ENCODE measurements around the gene GGNBP2.

The GGNBP2 gene

DNA sequence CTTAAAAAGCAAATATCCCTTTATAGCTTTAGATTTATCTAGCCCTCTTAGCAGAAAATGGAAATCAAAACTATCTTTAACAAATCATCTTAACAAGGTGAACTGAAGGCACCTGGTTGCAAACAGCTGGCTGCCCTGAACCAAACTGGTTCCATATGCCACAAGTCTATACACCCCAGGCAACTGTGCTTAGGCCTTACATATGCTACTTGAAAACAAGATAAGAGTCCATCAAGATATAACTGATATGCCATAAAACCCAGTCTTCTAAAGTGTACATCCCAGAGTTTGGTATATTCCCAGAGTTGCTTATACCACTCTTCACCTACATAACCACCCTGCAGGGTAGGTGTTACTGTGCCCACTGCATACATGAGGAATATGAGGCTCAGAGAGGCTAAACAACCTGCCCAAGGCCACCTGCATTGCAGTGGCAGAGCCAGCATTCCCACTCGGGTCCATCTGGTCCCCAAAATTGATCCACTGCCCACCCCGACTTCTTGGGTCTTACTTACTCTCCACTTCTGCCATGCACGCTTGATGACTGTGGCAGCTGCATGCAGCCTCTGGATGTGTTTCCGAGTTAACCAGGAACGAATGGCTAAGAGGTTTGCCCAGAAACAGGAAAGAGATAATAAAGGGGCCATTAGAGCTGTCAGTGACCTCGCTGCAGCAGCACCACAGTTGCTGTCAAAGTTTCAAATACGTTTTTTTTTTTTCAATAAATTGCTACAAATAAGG is 46.0 kb upstream of the GGNBP2 start:
- Histone ChIP-seq H3K27ac (replicated peaks; ENCODE audit: low read length) (peak overlapping the region; percentile 11), H2BK12ac (ENCODE audit: low read length) (no peak overlapping the region), H3K4me2 (ENCODE audit: insufficient read depth, low read length, poor library complexity, severe bottlenecking) (no peak overlapping the region), H2AFZ (ENCODE audit: low read length) (no peak overlapping the region), H3K79me1 (ENCODE audit: low read depth, low read length) (no peaks in the 10 kb centered on the region), H3K18ac (ENCODE audit: low read length) (no peak overlapping the region), H3K14ac (ENCODE audit: low read length) (no peak overlapping the region), H3K36me3 (replicated peaks in 1 of 2; ENCODE audit: control insufficient read depth in 2 of 2, insufficient read depth in 2 of 2, low read length in 2 of 2) (peaks cover 35 to 89% of the 10 kb centered on the region in 2 donors), H4K8ac (ENCODE audit: low read depth, low read length) (no peak overlapping the region), H3K27me3 (ENCODE audit: control insufficient read depth in 3 of 3, insufficient read depth in 3 of 3, low read depth in 1 of 3, low read length in 3 of 3) (no peaks in the 10 kb centered on the region), H2BK5ac (ENCODE audit: low read length) (no peak overlapping the region), H3K4me1 (ENCODE audit: control insufficient read depth in 2 of 2, insufficient read depth in 1 of 2, low read depth in 1 of 2, low read length in 2 of 2) (peaks cover 13 to 23% of the 10 kb centered on the region in 2 donors), H4K91ac (ENCODE audit: low read depth, low read length, poor library complexity) (no peak overlapping the region), H3K4ac (ENCODE audit: low read length) (no peak overlapping the region), H3K23ac (ENCODE audit: low read depth, low read length, poor library complexity) (no peak overlapping the region), H3K9me3 (replicated peaks in 1 of 2; ENCODE audit: control insufficient read depth in 2 of 2, insufficient read depth in 1 of 2, low read depth in 1 of 2, low read length in 2 of 2) (no peaks in the 10 kb centered on the region), H2BK15ac (ENCODE audit: low read length) (no peak overlapping the region), H2AK5ac (ENCODE audit: low read depth, low read length) (no peak overlapping the region), H2BK120ac (ENCODE audit: low read depth, low read length) (no peak overlapping the region), H3K4me3 (ENCODE audit: low read length in 2 of 2) (no peak overlapping the region), H3K9ac (ENCODE audit: low read depth, low read length, poor library complexity) (no peak overlapping the region)
- no peak for DNase-seq (ENCODE audit: low spot score)
- WGBS, 2 donors (ENCODE audit: extremely low coverage in 2 of 2, insufficient read length in 2 of 2, insufficient replicate concordance in 1 of 2), result no CpG with 5 or more reads among the region's 7 CpGs

DNA sequence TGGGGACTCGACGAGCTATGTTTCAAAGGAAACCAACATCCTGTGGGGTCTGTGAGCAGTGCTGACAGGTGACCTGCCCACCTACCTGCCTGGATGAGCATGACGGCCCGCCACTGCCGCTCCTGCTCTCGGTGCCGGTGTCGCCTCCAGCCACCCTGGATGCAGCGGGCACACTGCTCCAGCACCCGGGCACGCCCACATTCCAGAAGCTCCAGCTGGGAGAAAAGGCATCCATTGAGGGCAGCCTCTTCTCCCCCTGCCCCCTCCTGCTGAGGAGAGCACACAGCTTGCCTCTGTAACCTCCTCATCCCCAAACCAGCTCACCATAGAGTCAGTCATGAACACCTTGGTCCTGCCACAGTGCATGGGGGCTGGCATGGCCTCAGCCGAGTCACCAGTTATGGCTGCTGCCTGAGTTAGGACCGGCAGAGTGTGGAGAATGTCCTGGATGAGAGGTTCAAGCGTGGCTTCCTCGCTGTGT is 43.9 kb upstream of the GGNBP2 start:
- no peak for DNase-seq (ENCODE audit: low spot score)
- H2BK5ac ChIP-seq (ENCODE audit: low read length), result no peak overlapping the region
- no peak overlapping the region for H2BK12ac ChIP-seq (ENCODE audit: low read length)
- H3K4me3 ChIP-seq (ENCODE audit: low read length in 2 of 2), result no peak overlapping the region
- H2BK120ac ChIP-seq (ENCODE audit: low read depth, low read length), result no peak overlapping the region
- H2AFZ ChIP-seq (ENCODE audit: low read length), result no peak overlapping the region
- H3K4ac ChIP-seq (ENCODE audit: low read length), result no peak overlapping the region
- H3K14ac ChIP-seq (ENCODE audit: low read length), result no peak overlapping the region
- H4K91ac ChIP-seq (ENCODE audit: low read depth, low read length, poor library complexity), result no peak overlapping the region
- H3K18ac ChIP-seq (ENCODE audit: low read length), result no peak overlapping the region
- H3K4me2 ChIP-seq (ENCODE audit: insufficient read depth, low read length, poor library complexity, severe bottlenecking), result no peak overlapping the region
- no peak overlapping the region for H3K23ac ChIP-seq (ENCODE audit: low read depth, low read length, poor library complexity)
- H2AK5ac ChIP-seq (ENCODE audit: low read depth, low read length), result no peak overlapping the region
- no peaks in the 10 kb centered on the region for H3K27me3 ChIP-seq (ENCODE audit: control insufficient read depth in 3 of 3, insufficient read depth in 3 of 3, low read depth in 1 of 3, low read length in 3 of 3)
- WGBS, 2 donors (ENCODE audit: extremely low coverage in 2 of 2, insufficient read length in 2 of 2, insufficient replicate concordance in 1 of 2), result no CpG with 5 or more reads among the region's 15 CpGs
- no peaks in the 10 kb centered on the region for H3K79me1 ChIP-seq (ENCODE audit: low read depth, low read length)
- no peak overlapping the region for H3K9ac ChIP-seq (ENCODE audit: low read depth, low read length, poor library complexity)
- no peak overlapping the region for H2BK15ac ChIP-seq (ENCODE audit: low read length)
- H3K36me3 ChIP-seq (replicated peaks in 1 of 2; ENCODE audit: control insufficient read depth in 2 of 2, insufficient read depth in 2 of 2, low read length in 2 of 2), result peaks cover 43 to 88% of the 10 kb centered on the region in 2 donors
- H3K9me3 ChIP-seq (replicated peaks in 1 of 2; ENCODE audit: control insufficient read depth in 2 of 2, insufficient read depth in 1 of 2, low read depth in 1 of 2, low read length in 2 of 2), result no peaks in the 10 kb centered on the region
- H3K4me1 ChIP-seq (ENCODE audit: control insufficient read depth in 2 of 2, insufficient read depth in 1 of 2, low read depth in 1 of 2, low read length in 2 of 2), result peaks cover 8 to 10% of the 10 kb centered on the region in 2 donors
- H4K8ac ChIP-seq (ENCODE audit: low read depth, low read length), result peak overlapping the region; percentile 84
- no peak overlapping the region for H3K27ac ChIP-seq (replicated peaks; ENCODE audit: low read length)

DNA sequence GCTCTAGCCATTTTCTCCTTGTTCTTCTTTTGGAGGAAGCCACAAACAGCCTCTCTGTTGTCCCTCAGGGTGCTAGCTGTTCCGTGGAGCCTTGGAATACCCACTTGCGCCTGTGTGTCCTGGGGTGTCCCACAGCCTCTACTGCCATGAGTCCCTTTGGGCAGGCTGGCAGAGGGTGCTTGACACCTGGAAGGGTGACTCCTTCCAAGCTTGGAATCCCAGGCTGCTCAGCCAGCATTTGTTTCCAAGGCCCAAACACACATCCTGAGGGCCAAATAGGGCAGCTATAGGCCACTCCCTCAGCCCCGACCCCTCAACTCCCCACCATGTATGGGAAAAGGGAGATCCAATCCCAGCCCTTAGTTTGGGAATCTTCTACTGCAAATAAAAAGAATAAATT is 43.4 kb upstream of the GGNBP2 start:
- no CpG with 5 or more reads among the region's 3 CpGs for WGBS, 2 donors (ENCODE audit: extremely low coverage in 2 of 2, insufficient read length in 2 of 2, insufficient replicate concordance in 1 of 2)
- Histone ChIP-seq H3K9ac (ENCODE audit: low read depth, low read length, poor library complexity) (no peak overlapping the region), H2BK12ac (ENCODE audit: low read length) (no peak overlapping the region), H3K4me1 (ENCODE audit: control insufficient read depth in 2 of 2, insufficient read depth in 1 of 2, low read depth in 1 of 2, low read length in 2 of 2) (peaks cover 3 to 5% of the 10 kb centered on the region in 2 donors), H2BK15ac (ENCODE audit: low read length) (no peak overlapping the region), H3K27me3 (ENCODE audit: control insufficient read depth in 3 of 3, insufficient read depth in 3 of 3, low read depth in 1 of 3, low read length in 3 of 3) (no peaks in the 10 kb centered on the region), H2BK120ac (ENCODE audit: low read depth, low read length) (no peak overlapping the region), H4K91ac (ENCODE audit: low read depth, low read length, poor library complexity) (no peak overlapping the region), H4K8ac (ENCODE audit: low read depth, low read length) (no peak overlapping the region), H3K9me3 (replicated peaks in 1 of 2; ENCODE audit: control insufficient read depth in 2 of 2, insufficient read depth in 1 of 2, low read depth in 1 of 2, low read length in 2 of 2) (no peaks in the 10 kb centered on the region), H3K4ac (ENCODE audit: low read length) (no peak overlapping the region), H3K18ac (ENCODE audit: low read length) (no peak overlapping the region), H2AK5ac (ENCODE audit: low read depth, low read length) (no peak overlapping the region), H2AFZ (ENCODE audit: low read length) (no peak overlapping the region), H3K14ac (ENCODE audit: low read length) (no peak overlapping the region), H3K27ac (replicated peaks; ENCODE audit: low read length) (no peak overlapping the region), H3K4me2 (ENCODE audit: insufficient read depth, low read length, poor library complexity, severe bottlenecking) (no peak overlapping the region), H3K36me3 (replicated peaks in 1 of 2; ENCODE audit: control insufficient read depth in 2 of 2, insufficient read depth in 2 of 2, low read length in 2 of 2) (peaks cover 45 to 91% of the 10 kb centered on the region in 2 donors), H3K79me1 (ENCODE audit: low read depth, low read length) (no peaks in the 10 kb centered on the region), H3K23ac (ENCODE audit: low read depth, low read length, poor library complexity) (no peak overlapping the region), H3K4me3 (ENCODE audit: low read length in 2 of 2) (no peak overlapping the region), H2BK5ac (ENCODE audit: low read length) (no peak overlapping the region)
- no peak for DNase-seq (ENCODE audit: low spot score)

DNA sequence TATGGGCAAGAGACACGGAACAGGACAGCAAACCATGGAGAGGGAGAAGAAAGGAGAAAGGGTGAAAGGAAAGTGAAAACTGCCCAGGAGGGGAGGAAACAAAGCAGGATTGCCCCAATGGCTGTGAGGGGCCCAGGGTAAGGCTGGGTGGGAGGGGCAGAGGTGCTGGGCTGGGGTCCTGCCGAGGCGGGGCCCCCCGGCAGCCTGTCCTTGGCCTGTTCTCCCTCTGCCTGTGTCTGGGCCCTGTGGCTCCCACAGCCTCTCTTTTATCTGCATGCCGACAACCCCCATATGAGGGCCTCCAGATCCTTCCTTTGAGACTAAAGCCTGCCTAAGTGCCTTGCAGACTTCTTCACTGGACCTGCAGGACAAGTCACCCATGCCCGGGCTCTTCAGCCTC is 42.8 kb upstream of the GGNBP2 start:
- Histone ChIP-seq H2BK12ac (ENCODE audit: low read length) (no peak overlapping the region), H2BK120ac (ENCODE audit: low read depth, low read length) (no peak overlapping the region), H4K91ac (ENCODE audit: low read depth, low read length, poor library complexity) (no peak overlapping the region), H3K4me3 (ENCODE audit: low read length in 2 of 2) (no peak overlapping the region), H3K9me3 (replicated peaks in 1 of 2; ENCODE audit: control insufficient read depth in 2 of 2, insufficient read depth in 1 of 2, low read depth in 1 of 2, low read length in 2 of 2) (no peaks in the 10 kb centered on the region), H4K8ac (ENCODE audit: low read depth, low read length) (no peak overlapping the region), H3K23ac (ENCODE audit: low read depth, low read length, poor library complexity) (no peak overlapping the region), H3K9ac (ENCODE audit: low read depth, low read length, poor library complexity) (no peak overlapping the region), H2BK15ac (ENCODE audit: low read length) (no peak overlapping the region), H2AK5ac (ENCODE audit: low read depth, low read length) (no peak overlapping the region), H3K79me1 (ENCODE audit: low read depth, low read length) (no peaks in the 10 kb centered on the region), H3K4ac (ENCODE audit: low read length) (no peak overlapping the region), H3K27ac (replicated peaks; ENCODE audit: low read length) (no peak overlapping the region), H3K4me2 (ENCODE audit: insufficient read depth, low read length, poor library complexity, severe bottlenecking) (no peak overlapping the region), H3K4me1 (ENCODE audit: control insufficient read depth in 2 of 2, insufficient read depth in 1 of 2, low read depth in 1 of 2, low read length in 2 of 2) (no peaks in the 10 kb centered on the region), H2AFZ (ENCODE audit: low read length) (no peak overlapping the region), H3K36me3 (replicated peaks in 1 of 2; ENCODE audit: control insufficient read depth in 2 of 2, insufficient read depth in 2 of 2, low read length in 2 of 2) (peaks cover 48 to 93% of the 10 kb centered on the region in 2 donors), H3K14ac (ENCODE audit: low read length) (no peak overlapping the region), H3K27me3 (ENCODE audit: control insufficient read depth in 3 of 3, insufficient read depth in 3 of 3, low read depth in 1 of 3, low read length in 3 of 3) (no peaks in the 10 kb centered on the region), H3K18ac (ENCODE audit: low read length) (no peak overlapping the region), H2BK5ac (ENCODE audit: low read length) (no peak overlapping the region)
- no peak for DNase-seq (ENCODE audit: low spot score)
- WGBS, 2 donors (ENCODE audit: extremely low coverage in 2 of 2, insufficient read length in 2 of 2, insufficient replicate concordance in 1 of 2), result no CpG with 5 or more reads among the region's 6 CpGs
